ENCODE results near the gene MYH6.

The MYH6 gene

GRCh38 chr14:23353433-23353780, 54.7 kb downstream of the MYH6 start:
- H3K27ac ChIP-seq, result no peak overlapping the region; the same call in 1 of the 2 replicates

GRCh38 chr14:23352506-23353432, 55.3 kb downstream of the MYH6 start, which contains the start of gene SLC22A17:
TSS of gene SLC22A17 (minus strand) at chr14:23352887.
- peak within 1 kb of the TSS; percentile 51 for H3K27ac ChIP-seq
- TF ChIP-seq, protein P1, sequence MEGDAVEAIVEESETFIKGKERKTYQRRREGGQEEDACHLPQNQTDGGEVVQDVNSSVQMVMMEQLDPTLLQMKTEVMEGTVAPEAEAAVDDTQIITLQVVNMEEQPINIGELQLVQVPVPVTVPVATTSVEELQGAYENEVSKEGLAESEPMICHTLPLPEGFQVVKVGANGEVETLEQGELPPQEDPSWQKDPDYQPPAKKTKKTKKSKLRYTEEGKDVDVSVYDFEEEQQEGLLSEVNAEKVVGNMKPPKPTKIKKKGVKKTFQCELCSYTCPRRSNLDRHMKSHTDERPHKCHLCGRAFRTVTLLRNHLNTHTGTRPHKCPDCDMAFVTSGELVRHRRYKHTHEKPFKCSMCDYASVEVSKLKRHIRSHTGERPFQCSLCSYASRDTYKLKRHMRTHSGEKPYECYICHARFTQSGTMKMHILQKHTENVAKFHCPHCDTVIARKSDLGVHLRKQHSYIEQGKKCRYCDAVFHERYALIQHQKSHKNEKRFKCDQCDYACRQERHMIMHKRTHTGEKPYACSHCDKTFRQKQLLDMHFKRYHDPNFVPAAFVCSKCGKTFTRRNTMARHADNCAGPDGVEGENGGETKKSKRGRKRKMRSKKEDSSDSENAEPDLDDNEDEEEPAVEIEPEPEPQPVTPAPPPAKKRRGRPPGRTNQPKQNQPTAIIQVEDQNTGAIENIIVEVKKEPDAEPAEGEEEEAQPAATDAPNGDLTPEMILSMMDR (conservative IDR thresholded peaks at IDR 0.05), result peak; percentile 24; the same call in 1 of the 2 replicates

More at GRCh38 chr14:23353433-23353780, 54.7 kb downstream of the MYH6 start:
- TF ChIP-seq, protein P1 (conservative IDR thresholded peaks at IDR 0.05), result no peak

GRCh38 chr14:23351681-23352505, 56.2 kb downstream of the MYH6 start:
- H3K27ac ChIP-seq, result peak overlapping the region; percentile 51; the same call in 1 of the 2 replicates
- TF ChIP-seq, protein P1 (conservative IDR thresholded peaks at IDR 0.05), result no peak

DNA sequence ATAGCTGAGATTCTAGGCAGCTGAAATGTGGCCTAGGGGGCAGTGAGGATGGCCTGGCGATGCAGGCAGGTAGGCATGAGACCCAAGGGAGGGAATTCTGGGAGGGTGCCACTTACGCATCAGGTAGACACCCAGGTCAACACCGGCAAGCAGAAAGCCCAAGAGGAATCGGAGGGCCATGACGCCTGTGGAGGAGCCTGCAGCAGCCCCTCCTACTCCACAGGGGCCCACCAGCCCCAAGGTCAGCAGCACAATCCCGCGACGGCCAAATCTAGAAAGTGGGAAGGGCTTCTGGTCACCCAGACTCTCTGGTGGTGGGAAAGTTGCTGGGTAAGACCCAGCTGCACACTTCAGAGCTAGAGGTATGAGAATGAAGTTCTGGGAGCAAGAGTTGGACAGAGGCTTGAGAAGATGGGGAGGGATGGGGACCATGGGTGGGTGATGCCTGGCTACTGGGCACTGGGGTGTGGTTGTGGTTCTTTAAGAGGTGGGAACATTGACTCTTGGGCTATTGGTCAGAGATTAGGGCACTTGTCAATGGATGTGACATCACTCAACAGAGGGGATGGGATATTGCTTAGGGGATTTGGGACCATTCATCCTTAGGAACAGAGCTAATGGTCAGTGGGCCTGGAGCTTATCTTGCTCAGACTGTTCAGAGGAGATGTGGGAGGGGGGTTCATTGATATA, 58.8 kb downstream of the MYH6 start:
- TF ChIP-seq, protein P1 (conservative IDR thresholded peaks at IDR 0.05), result no peak
- no peak overlapping the region for H3K27ac ChIP-seq

DNA sequence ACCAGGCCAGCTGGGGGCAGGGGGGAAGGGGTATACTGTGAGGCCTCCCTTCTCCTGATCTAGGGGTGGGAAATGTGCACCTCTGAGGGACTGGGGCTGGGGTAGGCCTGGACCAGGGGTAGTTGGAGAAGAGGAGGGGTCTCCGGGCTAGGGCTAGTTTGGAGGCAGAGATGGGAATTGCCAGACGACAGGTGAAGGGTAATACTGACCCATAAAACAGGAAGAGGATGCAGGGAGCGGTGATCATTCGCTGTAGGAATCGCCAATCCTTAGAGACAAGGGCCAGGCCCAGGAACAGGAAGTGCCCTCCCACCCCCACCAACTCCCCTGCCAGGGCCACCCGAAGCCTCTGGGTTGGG, 59.8 kb downstream of the MYH6 start:
- no peak overlapping the region for H3K27ac ChIP-seq
- TF ChIP-seq, protein P1 (conservative IDR thresholded peaks at IDR 0.05), result no peak

- no peak overlapping the region for H3K27ac ChIP-seq
- TF ChIP-seq, protein P1 (conservative IDR thresholded peaks at IDR 0.05), result no peak
These were observed 60.4 kb downstream of the MYH6 start for GRCh38 chr14:23347406-23348296.
